PC-3 (cell line): Measurements from ENCODE around the gene PRMT6.

Experiments
- EZH2phosphoT487 ChIP-seq: fragments of 300-600 bp; sonication (generic); IDR thresholded peaks from 2 replicates; pipeline ENCODE4 v1.6.1; 2018; ENCODE audit warnings: mild to moderate bottlenecking, antibody characterized with exemption, low read length, borderline replicate concordance
- TF ChIP-seq, protein P1 (sequence below): fragments of 300-600 bp; sonication (generic); conservative IDR thresholded peaks from 2 replicates; pipeline ENCODE4 v1.5.1; 2017; ENCODE audit warnings: antibody characterized with exemption, low read depth, mild to moderate bottlenecking, low read length

DNA sequence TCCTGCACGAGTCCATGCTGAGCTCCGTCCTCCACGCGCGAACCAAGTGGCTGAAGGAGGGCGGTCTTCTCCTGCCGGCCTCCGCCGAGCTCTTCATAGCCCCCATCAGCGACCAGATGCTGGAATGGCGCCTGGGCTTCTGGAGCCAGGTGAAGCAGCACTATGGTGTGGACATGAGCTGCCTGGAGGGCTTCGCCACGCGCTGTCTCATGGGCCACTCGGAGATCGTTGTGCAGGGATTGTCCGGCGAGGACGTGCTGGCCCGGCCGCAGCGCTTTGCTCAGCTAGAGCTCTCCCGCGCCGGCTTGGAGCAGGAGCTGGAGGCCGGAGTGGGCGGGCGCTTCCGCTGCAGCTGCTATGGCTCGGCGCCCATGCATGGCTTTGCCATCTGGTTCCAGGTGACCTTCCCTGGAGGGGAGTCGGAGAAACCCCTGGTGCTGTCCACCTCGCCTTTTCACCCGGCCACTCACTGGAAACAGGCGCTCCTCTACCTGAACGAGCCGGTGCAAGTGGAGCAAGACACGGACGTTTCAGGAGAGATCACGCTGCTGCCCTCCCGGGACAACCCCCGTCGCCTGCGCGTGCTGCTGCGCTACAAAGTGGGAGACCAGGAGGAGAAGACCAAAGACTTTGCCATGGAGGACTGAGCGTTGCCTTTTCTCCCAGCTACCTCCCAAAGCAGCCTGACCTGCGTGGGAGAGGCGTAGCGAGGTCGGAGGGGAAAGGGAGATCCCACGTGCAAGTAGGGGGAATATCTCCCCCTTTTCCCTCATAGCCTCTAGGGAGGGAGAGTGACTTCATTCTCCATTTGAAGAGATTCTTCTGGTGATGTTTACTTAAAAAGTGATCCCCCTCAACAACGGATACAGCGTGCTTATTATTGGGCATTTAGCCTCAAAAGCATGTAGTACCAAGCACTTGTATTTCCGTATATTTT is 991 bp downstream of the PRMT6 start:
- TF ChIP-seq, protein P1, sequence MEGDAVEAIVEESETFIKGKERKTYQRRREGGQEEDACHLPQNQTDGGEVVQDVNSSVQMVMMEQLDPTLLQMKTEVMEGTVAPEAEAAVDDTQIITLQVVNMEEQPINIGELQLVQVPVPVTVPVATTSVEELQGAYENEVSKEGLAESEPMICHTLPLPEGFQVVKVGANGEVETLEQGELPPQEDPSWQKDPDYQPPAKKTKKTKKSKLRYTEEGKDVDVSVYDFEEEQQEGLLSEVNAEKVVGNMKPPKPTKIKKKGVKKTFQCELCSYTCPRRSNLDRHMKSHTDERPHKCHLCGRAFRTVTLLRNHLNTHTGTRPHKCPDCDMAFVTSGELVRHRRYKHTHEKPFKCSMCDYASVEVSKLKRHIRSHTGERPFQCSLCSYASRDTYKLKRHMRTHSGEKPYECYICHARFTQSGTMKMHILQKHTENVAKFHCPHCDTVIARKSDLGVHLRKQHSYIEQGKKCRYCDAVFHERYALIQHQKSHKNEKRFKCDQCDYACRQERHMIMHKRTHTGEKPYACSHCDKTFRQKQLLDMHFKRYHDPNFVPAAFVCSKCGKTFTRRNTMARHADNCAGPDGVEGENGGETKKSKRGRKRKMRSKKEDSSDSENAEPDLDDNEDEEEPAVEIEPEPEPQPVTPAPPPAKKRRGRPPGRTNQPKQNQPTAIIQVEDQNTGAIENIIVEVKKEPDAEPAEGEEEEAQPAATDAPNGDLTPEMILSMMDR, result no peak
- TF ChIP-seq EZH2phosphoT487, result no peak
